HG03108 (cell line): ENCODE data around the gene IL24.
A peak's percentile ranks its signal among the peaks of the same experiment; 100 is the strongest.
"Not testable (repeated sequence)": the region's sequence is repeated elsewhere in the genome, so short reads cannot be mapped to it uniquely, and the experiment has no call there.

Experiments
- ATAC-seq: cut with Tn5 transposase; IDR thresholded peaks from one replicate; pipeline ENCODE4 v1.9.1; 2021; ENCODE audit warnings: moderate library complexity; ENCODE audit not compliant: unreplicated experiment

IL24 gene

GRCh38 chr1:206923961-206924557 lies 26.8 kb downstream of the IL24 start:
- ATAC-seq = not testable (repeated sequence)

DNA sequence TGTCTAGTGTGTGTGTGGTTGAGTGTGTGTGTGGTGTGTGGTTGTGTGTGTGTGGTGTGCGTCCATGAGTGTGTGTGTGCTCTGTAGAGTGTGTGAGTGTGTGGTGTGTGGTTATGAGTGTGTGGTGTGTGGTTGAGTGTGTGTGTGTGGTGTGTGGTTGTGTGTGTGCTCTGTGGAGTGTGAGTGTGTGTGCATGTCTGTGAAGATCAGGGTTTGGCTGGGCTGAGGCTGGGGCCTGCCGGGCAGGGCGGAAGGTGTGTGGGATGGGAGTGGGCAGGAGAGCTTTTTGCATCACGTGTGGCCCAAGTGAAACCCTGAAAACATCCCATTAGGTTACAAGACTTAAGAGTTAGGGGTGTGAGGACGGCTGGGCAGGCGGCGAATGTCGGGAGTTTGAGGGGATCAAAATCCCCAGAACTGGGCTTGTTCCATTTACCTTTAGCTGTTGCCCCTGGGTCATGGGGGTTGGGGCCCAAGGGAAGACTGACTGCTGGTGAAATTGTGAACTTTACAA lies 27.4 kb downstream of the IL24 start:
- ATAC-seq = peak; percentile 12

DNA sequence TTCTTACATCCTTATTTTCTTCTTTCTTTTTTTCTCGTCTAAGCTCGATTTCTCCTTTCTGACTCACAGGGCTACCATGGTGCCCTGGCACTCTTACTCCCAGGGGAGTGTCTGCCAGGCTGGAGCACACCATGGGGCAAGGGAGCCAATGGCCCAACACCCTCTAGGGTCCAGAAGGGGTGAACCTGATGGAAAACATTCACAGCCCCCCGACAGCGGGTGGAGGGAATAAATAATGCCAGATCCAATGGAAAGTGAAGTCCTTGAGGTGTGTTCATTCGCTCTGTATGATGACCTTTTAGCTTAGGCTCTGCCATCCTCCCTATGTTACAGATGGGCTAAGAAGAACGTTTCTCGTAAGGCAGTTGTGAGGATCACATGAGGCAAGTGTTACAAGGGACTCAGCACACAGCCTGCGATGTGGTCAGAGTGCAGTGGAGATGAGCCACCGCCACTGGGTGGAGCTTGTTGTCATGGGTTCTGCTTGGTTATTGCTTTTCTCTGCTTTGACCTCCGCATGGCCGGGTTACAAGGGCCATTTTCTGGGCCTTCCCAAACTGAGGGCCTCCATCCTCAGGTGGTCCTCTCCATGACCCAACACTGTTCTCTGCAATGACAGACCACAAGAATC lies 28.0 kb downstream of the IL24 start:
- peak; percentile 40 for ATAC-seq

DNA sequence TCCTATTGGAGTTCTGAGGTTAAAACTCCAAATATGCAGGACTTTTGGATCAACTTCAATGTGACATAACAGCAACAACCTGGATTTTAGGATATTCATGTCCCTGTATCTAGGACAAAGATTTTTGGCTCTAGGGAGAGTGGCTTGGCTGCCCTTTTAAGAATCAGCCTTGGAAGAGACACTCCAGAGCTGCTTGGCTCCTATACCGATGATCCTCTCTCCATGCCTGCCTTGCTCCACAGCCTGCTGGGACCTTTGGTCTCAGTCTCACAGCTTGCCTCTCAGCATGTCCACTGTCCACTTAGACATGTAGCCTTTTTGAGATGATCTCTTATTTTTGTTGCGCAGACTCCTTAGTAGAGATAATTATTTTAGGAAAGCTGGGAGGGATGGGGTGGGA lies 29.0 kb downstream of the IL24 start:
- no peak for ATAC-seq

DNA sequence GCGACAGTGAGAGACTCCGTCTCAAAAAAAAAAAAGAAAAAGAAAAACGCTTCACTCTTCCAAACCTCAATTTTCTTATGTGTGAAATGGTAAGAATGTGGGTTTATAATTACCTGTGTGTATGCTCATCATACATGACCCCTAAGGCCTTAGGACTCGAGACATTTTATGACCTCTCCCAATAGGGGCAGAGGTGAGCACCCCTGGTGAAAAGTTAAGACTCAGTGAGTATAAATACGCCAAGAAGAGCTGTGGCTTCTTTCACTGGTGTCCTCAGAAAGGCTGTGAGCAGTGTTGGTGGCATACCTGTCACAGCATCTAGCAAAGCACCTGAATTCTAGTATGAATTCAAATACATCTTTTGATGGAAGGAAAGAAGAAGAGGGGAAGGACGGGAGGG lies 32.3 kb downstream of the IL24 start:
- no peak for ATAC-seq

DNA sequence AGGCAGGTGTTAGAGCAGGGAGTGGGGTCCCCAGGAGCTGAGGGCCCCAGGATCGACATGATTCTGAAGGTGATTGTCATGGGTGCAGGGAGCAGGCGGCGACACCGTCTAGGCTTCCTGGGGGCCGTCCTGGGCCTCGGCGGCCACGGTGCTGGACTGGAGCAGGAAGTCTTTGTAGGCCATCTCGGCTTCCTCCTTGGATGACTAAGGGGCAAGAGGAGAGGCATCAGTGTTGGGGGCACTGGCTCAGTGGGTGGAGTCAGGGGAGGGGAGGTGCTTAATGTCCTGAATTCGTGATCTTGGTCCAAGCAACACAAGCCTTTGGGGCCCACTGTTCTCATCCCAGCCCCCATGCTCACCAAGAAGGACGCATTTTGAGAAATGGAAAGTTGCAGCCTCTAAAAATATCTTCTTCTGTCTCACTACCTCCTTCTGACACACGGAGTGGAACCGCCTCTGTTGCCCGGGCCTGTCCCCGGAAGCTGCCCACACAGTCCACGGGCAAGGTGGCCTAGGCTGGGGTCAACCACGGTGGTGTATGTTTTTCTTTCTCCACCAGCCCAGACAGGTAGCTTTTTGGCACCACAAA lies 33.1 kb downstream of the IL24 start:
- peak; percentile 78 for ATAC-seq

DNA sequence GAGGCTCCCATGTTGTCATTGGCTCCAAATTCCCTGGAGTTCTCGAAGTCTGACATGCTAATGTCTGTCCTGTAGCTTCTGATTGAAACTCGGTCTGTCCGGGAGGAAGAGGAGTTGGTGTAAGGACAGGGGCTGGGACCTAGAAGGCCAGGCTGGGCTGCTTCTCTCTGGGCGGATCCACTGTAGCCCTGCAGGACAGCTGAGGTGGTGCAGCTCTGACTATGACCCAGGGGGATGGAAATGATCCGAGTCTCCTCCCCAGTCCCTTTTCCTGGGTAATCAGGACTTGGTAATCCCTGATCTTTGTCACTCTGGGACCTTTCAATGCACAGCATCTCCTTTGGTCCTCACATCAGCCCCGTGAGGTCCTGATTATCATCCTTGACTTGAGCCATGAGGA lies 34.5 kb downstream of the IL24 start:
- no peak for ATAC-seq

GRCh38 chr1:206932177-206932576 lies 34.9 kb downstream of the IL24 start:
- ATAC-seq = no peak

DNA sequence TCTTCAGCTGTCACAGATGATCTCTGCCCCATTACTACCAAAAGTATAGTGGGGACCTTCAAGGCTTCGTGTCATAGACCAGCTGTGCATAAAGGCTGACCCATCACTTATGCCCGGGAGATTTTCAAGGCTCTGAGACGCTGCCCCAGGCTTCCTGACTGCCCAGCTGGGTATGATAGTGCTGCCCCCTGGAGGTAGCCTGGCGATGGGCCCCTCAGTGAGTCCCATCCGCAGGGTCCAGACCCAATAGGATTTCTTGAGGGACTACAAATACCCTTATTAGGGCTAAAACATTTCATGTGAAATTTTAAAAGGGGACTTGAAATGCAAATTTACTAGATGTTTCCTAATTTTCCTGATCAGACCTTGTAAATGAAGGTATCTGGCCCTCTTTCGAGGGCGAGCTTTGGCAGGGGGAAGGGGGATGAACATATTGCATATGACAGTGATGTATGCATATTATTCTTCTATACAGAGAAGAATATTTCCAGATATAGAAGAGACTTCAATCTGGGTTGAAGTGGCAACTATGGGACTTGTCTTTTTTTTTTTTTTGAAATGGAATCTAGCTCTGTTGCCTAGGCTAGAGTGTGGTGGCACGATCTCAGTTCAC lies 36.2 kb downstream of the IL24 start:
- ATAC-seq = no peak

DNA sequence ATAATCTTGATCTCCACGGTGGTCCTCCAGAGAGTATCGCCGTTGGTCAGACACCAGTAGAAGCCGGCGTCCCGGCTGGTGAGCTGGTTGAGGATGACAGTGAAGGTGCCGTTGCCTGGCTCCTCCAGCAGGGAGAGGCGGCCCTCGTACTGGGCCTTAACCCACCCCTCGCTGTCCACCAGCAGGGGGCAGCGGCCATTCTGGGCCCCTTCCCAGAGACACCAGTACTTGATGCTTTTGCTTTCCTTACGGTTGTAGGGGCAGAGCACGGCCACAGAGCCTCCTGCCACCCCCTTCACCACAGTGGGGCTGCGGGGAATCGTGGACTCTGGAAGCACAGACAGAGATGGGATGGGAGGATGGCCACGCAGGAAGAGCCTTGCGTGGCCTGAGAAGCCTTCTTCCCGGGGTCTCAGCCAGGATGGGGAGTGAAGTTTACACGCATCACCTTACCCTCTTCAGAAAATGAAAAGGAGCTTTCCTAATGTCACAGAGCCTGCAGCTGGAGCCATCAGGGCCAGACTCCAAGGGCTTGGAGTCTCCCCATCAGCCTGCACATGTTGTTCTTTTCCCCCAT lies 38.3 kb downstream of the IL24 start:
- ATAC-seq = no peak

DNA sequence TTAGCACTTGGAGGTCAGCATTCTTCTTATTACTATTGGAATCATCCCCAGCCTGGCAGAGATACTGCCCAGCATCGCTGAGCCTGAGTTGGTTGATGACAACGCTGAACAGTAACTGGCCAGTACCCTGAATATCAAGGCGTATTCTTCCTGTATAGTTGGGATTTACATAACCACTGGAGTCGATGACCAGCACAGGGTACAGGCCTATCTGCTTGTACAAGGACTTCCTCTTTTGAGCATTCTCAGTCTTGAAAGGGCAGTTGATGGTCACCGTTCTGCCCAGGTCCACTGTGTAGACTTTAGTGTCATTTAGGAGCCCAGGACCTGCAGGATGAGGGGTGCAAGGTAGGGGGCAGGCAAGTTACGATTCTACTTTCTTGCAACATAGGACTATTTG lies 40.2 kb downstream of the IL24 start:
- no peak for ATAC-seq

GRCh38 chr1:206939131-206939530 lies 41.9 kb downstream of the IL24 start:
- ATAC-seq = no peak

DNA sequence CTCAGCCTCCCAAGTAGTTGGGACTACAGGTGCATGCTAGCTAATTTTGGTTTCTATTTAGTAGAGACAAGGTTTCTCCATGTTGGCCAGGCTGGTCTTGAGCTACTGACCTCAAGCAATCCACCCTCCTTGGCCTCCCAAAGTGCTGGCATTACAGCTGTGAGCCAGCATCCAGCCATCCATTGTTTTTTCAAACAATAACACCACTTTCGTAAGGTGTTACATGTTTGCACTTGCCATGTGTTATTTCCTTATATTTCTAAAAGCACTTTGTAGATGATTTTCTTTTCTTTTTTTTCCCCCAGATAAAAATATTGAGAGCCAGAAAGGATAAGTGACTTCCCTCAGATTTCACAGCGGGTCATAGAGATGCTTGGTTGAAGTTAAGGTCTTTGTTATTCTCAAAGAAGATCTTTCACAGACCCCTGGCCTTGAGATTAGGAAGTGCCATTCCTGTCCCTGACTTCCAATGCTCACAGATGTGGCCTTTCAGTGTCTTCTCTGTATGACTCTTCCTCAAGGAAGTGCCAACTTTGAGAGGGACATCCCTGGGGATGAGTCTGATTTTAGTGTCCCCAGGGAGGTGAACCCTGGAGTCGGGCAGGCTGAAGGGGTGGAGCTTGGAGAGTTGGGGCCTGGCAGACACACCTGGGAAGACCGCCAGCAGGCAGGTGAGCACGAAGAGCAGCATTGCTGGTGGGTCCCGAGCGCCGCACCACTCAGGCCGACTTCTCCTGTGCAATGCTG lies 42.8 kb downstream of the IL24 start:
- no peak for ATAC-seq

GRCh38 chr1:206940588-206940936 lies 43.3 kb downstream of the IL24 start:
- ATAC-seq = no peak

- ATAC-seq = no peak
These were observed 44.6 kb downstream of the IL24 start for GRCh38 chr1:206941766-206942418.

GRCh38 chr1:206944703-206945102 lies 47.5 kb downstream of the IL24 start:
- no peak for ATAC-seq

DNA sequence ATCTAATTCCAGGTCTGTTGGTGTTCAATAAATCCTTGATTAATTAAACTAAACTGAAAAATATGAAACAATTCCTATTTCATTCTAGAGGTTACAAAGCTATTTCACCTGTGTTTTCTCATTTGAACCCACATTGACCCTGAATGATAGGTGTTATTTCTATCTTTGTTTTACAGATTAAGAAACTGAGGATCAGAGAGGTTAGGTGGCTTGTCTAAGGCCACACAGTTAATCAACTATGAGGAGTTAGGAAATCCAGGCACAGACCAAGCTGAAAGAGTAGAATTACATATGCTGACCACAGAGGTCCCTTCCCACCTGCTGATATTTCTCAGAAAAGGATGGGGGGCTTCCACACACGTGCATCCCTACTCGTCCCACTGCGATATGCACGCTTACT lies 48.5 kb downstream of the IL24 start:
- ATAC-seq = no peak

- no peak for ATAC-seq
These were observed 49.0 kb downstream of the IL24 start, which contains the start of gene PIGR for GRCh38 chr1:206946261-206946660. TSS of gene PIGR (minus strand) at chr1:206946466. CDS start at chr1:206940531, 5,935 bp downstream.

DNA sequence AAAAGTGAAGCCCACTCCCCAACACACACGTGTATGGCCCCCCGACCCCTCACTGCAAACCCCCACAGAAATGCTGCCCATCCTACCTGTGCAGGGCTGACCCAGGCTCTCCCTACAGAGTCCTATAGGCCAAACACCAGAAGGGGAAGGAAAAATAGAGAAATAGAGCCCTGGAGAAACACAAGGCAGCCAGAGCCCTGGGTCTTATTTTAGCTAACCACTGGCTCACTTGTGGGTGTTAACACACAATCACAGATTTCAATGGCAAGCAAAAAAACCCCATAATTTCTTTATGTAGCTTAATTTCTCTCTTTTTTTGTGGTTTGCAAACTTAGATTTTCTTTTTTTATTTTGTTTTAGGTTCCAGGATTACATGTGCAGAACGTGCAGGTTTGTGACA lies 50.0 kb downstream of the IL24 start:
- ATAC-seq = no peak

DNA sequence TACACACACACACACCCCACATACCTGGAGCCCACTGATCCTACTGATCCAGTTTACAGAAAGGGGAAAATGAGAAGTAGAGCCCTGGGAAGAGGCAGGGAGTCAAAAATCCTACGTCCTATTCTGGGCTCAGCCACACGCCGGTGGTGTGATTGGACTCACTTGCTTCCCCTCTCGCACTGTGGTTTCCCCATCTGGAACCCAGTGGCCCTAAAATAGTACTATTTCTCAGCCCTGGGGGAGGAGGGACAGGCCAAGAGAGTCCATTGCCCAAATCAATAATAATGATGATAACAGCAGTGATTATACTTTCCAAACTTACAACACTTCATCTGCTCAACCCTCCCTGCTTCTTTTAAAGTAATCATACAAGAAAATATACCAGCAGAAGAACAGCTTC lies 52.0 kb downstream of the IL24 start:
- ATAC-seq = no peak
